IPS-15b (cell line): ENCODE measurements around the gene SLC25A12.

Experiments used
- H3K27me3 ChIP-seq: one replicate; pipeline ENCODE4 v1.6.1; 2013; ENCODE audit warnings: low read length; ENCODE audit not compliant: control insufficient read depth, insufficient read depth
- H3K36me3 ChIP-seq: one replicate; pipeline ENCODE4 v1.6.1; 2013; ENCODE audit warnings: low read length; ENCODE audit not compliant: control insufficient read depth, insufficient read depth
- H3K4me1 ChIP-seq: one replicate; pipeline ENCODE4 v1.6.1; 2013; ENCODE audit warnings: mild to moderate bottlenecking, low read length; ENCODE audit not compliant: control insufficient read depth, insufficient read depth
- H3K4me3 ChIP-seq: one replicate; pipeline ENCODE4 v1.5.1; 2013; ENCODE audit warnings: low read depth, low read length
- H3K9ac ChIP-seq: one replicate; pipeline ENCODE4 v1.6.1; 2013; ENCODE audit warnings: low read depth, mild to moderate bottlenecking, low read length
- H3K9me3 ChIP-seq: one replicate; pipeline ENCODE4 v1.6.1; 2013; ENCODE audit warnings: mild to moderate bottlenecking, low read length; ENCODE audit not compliant: control insufficient read depth, insufficient read depth

SLC25A12 gene

GRCh38 chr2:171798156-171798820, 95.8 kb downstream of the SLC25A12 start:
- Histone ChIP-seq H3K9me3 (no peaks in the 10 kb centered on the region), H3K27me3 (no peaks in the 10 kb centered on the region), H3K36me3 (no peaks in the 10 kb centered on the region), H3K4me1 (peaks cover 12% of the 10 kb centered on the region), H3K4me3 (no peak overlapping the region), H3K9ac (no peak overlapping the region)

- peaks cover 18% of the 10 kb centered on the region for H3K4me1 ChIP-seq
- no peak overlapping the region for H3K4me3 ChIP-seq
- no peak overlapping the region for H3K9ac ChIP-seq
- H3K9me3 ChIP-seq, result no peaks in the 10 kb centered on the region
- H3K27me3 ChIP-seq, result no peaks in the 10 kb centered on the region
- no peaks in the 10 kb centered on the region for H3K36me3 ChIP-seq
Observed at GRCh38 chr2:171794918-171795317, 99.1 kb downstream of the SLC25A12 start.

- peaks cover 21% of the 10 kb centered on the region for H3K4me1 ChIP-seq
- H3K4me3 ChIP-seq, result no peak overlapping the region
- no peaks in the 10 kb centered on the region for H3K9me3 ChIP-seq
- H3K9ac ChIP-seq, result no peak overlapping the region
- H3K36me3 ChIP-seq, result no peaks in the 10 kb centered on the region
- H3K27me3 ChIP-seq, result no peaks in the 10 kb centered on the region
Observed at GRCh38 chr2:171793691-171794678, 100.1 kb downstream of the SLC25A12 start.

GRCh38 chr2:171792886-171793580, 101.0 kb downstream of the SLC25A12 start:
- no peak overlapping the region for H3K4me3 ChIP-seq
- H3K36me3 ChIP-seq, result no peaks in the 10 kb centered on the region
- no peak overlapping the region for H3K9ac ChIP-seq
- H3K9me3 ChIP-seq, result no peaks in the 10 kb centered on the region
- H3K4me1 ChIP-seq, result peaks cover 25% of the 10 kb centered on the region
- no peaks in the 10 kb centered on the region for H3K27me3 ChIP-seq

GRCh38 chr2:171792157-171792556, 101.9 kb downstream of the SLC25A12 start:
- Histone ChIP-seq H3K9ac (no peak overlapping the region), H3K27me3 (no peaks in the 10 kb centered on the region), H3K9me3 (no peaks in the 10 kb centered on the region), H3K4me3 (no peak overlapping the region), H3K4me1 (peaks cover 30% of the 10 kb centered on the region), H3K36me3 (no peaks in the 10 kb centered on the region)

- no peaks in the 10 kb centered on the region for H3K27me3 ChIP-seq
- H3K9ac ChIP-seq, result no peak overlapping the region
- H3K4me1 ChIP-seq, result peaks cover 30% of the 10 kb centered on the region
- no peaks in the 10 kb centered on the region for H3K36me3 ChIP-seq
- no peak overlapping the region for H3K4me3 ChIP-seq
- H3K9me3 ChIP-seq, result no peaks in the 10 kb centered on the region
Observed at GRCh38 chr2:171791361-171791760, 102.7 kb downstream of the SLC25A12 start.

GRCh38 chr2:171789956-171790355, 104.1 kb downstream of the SLC25A12 start:
- Histone ChIP-seq H3K9me3 (no peaks in the 10 kb centered on the region), H3K9ac (no peak overlapping the region), H3K4me1 (peaks cover 25% of the 10 kb centered on the region), H3K4me3 (no peak overlapping the region), H3K36me3 (no peaks in the 10 kb centered on the region), H3K27me3 (no peaks in the 10 kb centered on the region)

- no peak overlapping the region for H3K4me3 ChIP-seq
- no peak overlapping the region for H3K9ac ChIP-seq
- H3K9me3 ChIP-seq, result no peaks in the 10 kb centered on the region
- H3K27me3 ChIP-seq, result no peaks in the 10 kb centered on the region
- H3K36me3 ChIP-seq, result no peaks in the 10 kb centered on the region
- H3K4me1 ChIP-seq, result peaks cover 18% of the 10 kb centered on the region
Observed at GRCh38 chr2:171788316-171788993, 105.6 kb downstream of the SLC25A12 start.

GRCh38 chr2:171787333-171788072, 106.5 kb downstream of the SLC25A12 start:
- no peaks in the 10 kb centered on the region for H3K27me3 ChIP-seq
- no peak overlapping the region for H3K9ac ChIP-seq
- H3K4me1 ChIP-seq, result peaks cover 17% of the 10 kb centered on the region
- no peak overlapping the region for H3K4me3 ChIP-seq
- H3K9me3 ChIP-seq, result no peaks in the 10 kb centered on the region
- H3K36me3 ChIP-seq, result no peaks in the 10 kb centered on the region

GRCh38 chr2:171785450-171785849, 108.6 kb downstream of the SLC25A12 start:
- no peak overlapping the region for H3K9ac ChIP-seq
- no peaks in the 10 kb centered on the region for H3K27me3 ChIP-seq
- peaks cover 17% of the 10 kb centered on the region for H3K4me1 ChIP-seq
- H3K4me3 ChIP-seq, result no peak overlapping the region
- no peaks in the 10 kb centered on the region for H3K9me3 ChIP-seq
- no peaks in the 10 kb centered on the region for H3K36me3 ChIP-seq

- no peak overlapping the region for H3K4me3 ChIP-seq
Observed at GRCh38 chr2:171778515-171778914, 115.5 kb downstream of the SLC25A12 start.

More at GRCh38 chr2:171778515-171778914, 115.5 kb downstream of the SLC25A12 start:
- Histone ChIP-seq H3K4me1 (no peaks in the 10 kb centered on the region), H3K9me3 (no peaks in the 10 kb centered on the region), H3K9ac (no peak overlapping the region), H3K27me3 (no peaks in the 10 kb centered on the region), H3K36me3 (no peaks in the 10 kb centered on the region)
